Ovary (tissue), 3 donors: ENCODE data around the gene PRKD1.

ENCODE experiments used
- CTCF ChIP-seq, 3 donors: fragments of 450-650 bp in 2 of 3; fragments of 200-600 bp in 1 of 3; IDR thresholded peaks; one replicate each; pipeline versions ENCODE4 v1.5.1 to v1.8.0; 2016 to 2022; ENCODE audit warnings: antibody characterized with exemption in 3 of 3, mild to moderate bottlenecking in 1 of 3
- EP300 ChIP-seq: sonication (generic); formaldehyde crosslinking; IDR thresholded peaks from one replicate; pipeline ENCODE4 v1.6.1; 2017; ENCODE audit warnings: antibody characterized with exemption
- POLR2A ChIP-seq: fragments of 450-650 bp; IDR thresholded peaks from one replicate; pipeline ENCODE4 v1.6.1; 2017; ENCODE audit warnings: antibody characterized with exemption, mild to moderate bottlenecking, moderate library complexity
- donor health status: DM: no; HTN: no; CAD: no.

GRCh38 chr14:29926701-29927375, 809 bp downstream of the PRKD1 start:
- TF ChIP-seq CTCF (IDR thresholded peaks at IDR 0.05) (no peak), POLR2A (no peak), EP300 (no peak)
